ENCODE data around the gene OR11H6. TPM values are rescaled to one million over a fixed set of nuclear protein-coding genes. Genes with fewer than 3 reads are reported as not detected.
"Not testable (repeated sequence)": the region's sequence is repeated elsewhere in the genome, so short reads cannot be mapped to it uniquely, and the experiment has no call there.

The OR11H6 gene
- total RNA-seq, 2 experiments from 2014 or later: not detected

DNA sequence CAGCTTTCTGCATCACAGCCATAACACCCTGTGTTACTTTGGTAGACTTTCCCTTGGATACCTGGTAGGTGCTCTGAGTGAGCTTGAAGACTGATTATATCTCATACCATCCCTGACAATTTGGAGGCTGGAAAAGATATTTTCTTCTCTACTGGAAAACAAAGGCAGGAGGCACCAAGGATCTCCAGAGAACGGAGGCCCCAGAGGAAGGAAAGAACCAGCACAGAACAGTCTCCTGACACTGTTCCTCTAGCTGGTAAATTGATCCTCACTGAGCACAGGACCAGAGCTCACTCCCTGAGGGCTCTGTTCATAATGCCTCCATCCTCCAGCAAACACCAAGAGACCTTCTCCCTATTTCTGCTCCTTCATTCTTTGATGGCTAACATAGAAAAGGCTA lies 32.9 kb upstream of the OR11H6 start, which contains the start of gene OR11G2:
Gene OR11G2 (plus strand): TSS at position 301 of the 400 bp plus-strand sequence. CDS start 6,542 bp downstream, outside the sequence.
- no peaks in the 10 kb centered on the region for H3K79me2 ChIP-seq (ENCODE audit: insufficient read depth, low read depth, low read length)
- no peak within 1 kb of the TSS for H3K4me2 ChIP-seq (ENCODE audit: low read length)
- ChIA-PET POLR2A (no interaction called here), CTCF (ENCODE audit: unreplicated experiment) (no interaction called here)
- H3K9me2 ChIP-seq (ENCODE audit: insufficient read depth, low read length): no peaks in the 10 kb centered on the region
- no TSS peak for BruUV-seq (replicated peaks)
- no peaks in the 10 kb centered on the region for H3K4me1 ChIP-seq (ENCODE audit: insufficient read depth, low read length, poor library complexity, severe bottlenecking)
- intact Hi-C loops (cut with micrococcal nuclease; ENCODE audit: unreplicated experiment): no loop called here
- no peak for DNase-seq (ENCODE audit: low spot score)
- no peaks in the 10 kb centered on the region for H3K36me3 ChIP-seq (ENCODE audit: insufficient read depth, low read length)
- H3K4me3 ChIP-seq (ENCODE audit: low read depth, low read length, poor library complexity, severe bottlenecking): no peak within 1 kb of the TSS
- H3K27ac ChIP-seq (ENCODE audit: low read depth, low read length, poor library complexity, severe bottlenecking): no peak within 1 kb of the TSS
- TF ChIP-seq EZH2phosphoT487 (IDR thresholded peaks at IDR 0.05; ENCODE audit: borderline replicate concordance, low read depth, low read length) (no peak), CTCF (conservative IDR thresholded peaks at IDR 0.05; ENCODE audit: low read length) (no peak)
- no peak within 1 kb of the TSS for H2AFZ ChIP-seq (ENCODE audit: low read length)
- no peaks in the 10 kb centered on the region for H4K20me1 ChIP-seq (ENCODE audit: insufficient read depth, low read length)
- H3K9me3 ChIP-seq (ENCODE audit: low read length): no peaks in the 10 kb centered on the region

DNA sequence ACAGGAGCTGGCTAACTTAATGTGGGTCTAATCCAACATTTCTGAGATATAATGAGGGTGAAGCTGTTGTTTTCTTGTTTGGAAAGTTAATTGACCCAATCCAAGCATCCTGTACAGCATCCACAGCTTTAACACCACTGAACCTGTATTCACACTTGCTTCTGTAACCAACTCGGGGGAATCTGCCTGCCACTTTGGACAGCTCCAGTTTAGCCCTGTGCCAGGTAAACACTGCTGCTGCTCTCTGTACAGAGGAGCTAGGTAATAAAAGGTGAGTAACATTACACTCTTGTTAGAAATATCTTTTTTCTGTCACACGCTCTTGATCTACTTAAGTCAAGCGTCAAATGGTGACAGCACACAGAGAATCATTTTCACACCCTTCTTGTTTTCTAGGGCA lies 32.1 kb upstream of the OR11H6 start:
- H3K4me3 ChIP-seq (ENCODE audit: low read depth, low read length, poor library complexity, severe bottlenecking): no peak overlapping the region
- no peaks in the 10 kb centered on the region for H4K20me1 ChIP-seq (ENCODE audit: insufficient read depth, low read length)
- no peaks in the 10 kb centered on the region for H3K36me3 ChIP-seq (ENCODE audit: insufficient read depth, low read length)
- CTCF ChIA-PET (ENCODE audit: unreplicated experiment): no interaction called here
- no peak overlapping the region for H3K4me2 ChIP-seq (ENCODE audit: low read length)
- no peak for DNase-seq (ENCODE audit: low spot score)
- no peaks in the 10 kb centered on the region for H3K4me1 ChIP-seq (ENCODE audit: insufficient read depth, low read length, poor library complexity, severe bottlenecking)
- POLR2A ChIA-PET: no interaction called here
- H3K9me2 ChIP-seq (ENCODE audit: insufficient read depth, low read length): no peaks in the 10 kb centered on the region
- intact Hi-C loops (cut with micrococcal nuclease; ENCODE audit: unreplicated experiment): no loop called here
- no peak overlapping the region for H3K27ac ChIP-seq (ENCODE audit: low read depth, low read length, poor library complexity, severe bottlenecking)
- no peaks in the 10 kb centered on the region for H3K79me2 ChIP-seq (ENCODE audit: insufficient read depth, low read depth, low read length)
- TF ChIP-seq CTCF (conservative IDR thresholded peaks at IDR 0.05; ENCODE audit: low read length) (no peak), EZH2phosphoT487 (IDR thresholded peaks at IDR 0.05; ENCODE audit: borderline replicate concordance, low read depth, low read length) (no peak)
- no peaks in the 10 kb centered on the region for H3K9me3 ChIP-seq (ENCODE audit: low read length)
- H2AFZ ChIP-seq (ENCODE audit: low read length): no peak overlapping the region
- no TSS peak for BruUV-seq (replicated peaks)

DNA sequence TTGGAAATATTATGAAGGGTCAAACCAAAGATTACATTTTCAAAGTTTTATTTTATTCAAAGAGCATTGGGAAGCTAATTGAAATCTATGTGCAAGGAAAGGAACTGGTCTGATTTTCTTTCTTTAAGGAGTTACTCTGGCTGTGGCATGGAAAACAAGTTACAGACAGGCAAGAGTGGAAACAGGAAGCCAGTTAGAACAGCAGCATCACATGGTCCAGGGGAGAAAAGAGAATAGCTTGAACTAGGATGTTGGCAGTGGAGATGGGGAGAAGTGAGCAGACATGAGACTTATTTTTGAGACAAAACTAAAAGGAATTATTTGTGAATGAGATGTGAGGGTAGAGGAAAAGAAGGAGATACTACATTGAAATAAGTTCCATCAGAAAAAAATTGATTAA lies 29.4 kb upstream of the OR11H6 start:
- no peak for TF ChIP-seq EZH2phosphoT487 (IDR thresholded peaks at IDR 0.05; ENCODE audit: borderline replicate concordance, low read depth, low read length)
- TF ChIP-seq CTCF (conservative IDR thresholded peaks at IDR 0.05; ENCODE audit: low read length): no peak
- H3K4me3 ChIP-seq (ENCODE audit: low read depth, low read length, poor library complexity, severe bottlenecking): no peak overlapping the region
- CTCF ChIA-PET (ENCODE audit: unreplicated experiment): no interaction called here

DNA sequence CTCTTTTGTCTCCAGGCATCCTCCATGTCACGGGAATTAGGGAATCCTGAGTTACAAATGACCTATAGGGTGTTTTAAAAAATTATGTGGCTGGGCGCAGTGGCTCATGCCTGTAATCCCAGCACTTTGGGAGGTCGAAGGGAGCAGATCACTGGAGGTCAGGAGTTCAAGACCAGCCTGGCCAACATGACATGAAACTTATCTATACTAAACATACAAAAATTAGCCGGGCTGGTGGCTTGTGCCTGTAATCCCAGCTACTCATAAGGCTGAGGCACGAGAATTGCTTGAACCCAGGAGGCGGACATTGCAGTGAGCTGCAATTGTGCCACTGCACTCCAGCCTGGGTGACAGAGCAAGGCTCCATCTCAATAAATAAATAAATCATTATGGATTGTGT lies 28.3 kb upstream of the OR11H6 start:
- H3K4me2 ChIP-seq (ENCODE audit: low read length); CTCF ChIA-PET (ENCODE audit: unreplicated experiment); intact Hi-C loops (cut with micrococcal nuclease; ENCODE audit: unreplicated experiment); BruUV-seq (replicated peaks); H3K36me3 ChIP-seq (ENCODE audit: insufficient read depth, low read length); H3K9me2 ChIP-seq (ENCODE audit: insufficient read depth, low read length); H3K4me3 ChIP-seq (ENCODE audit: low read depth, low read length, poor library complexity, severe bottlenecking); H2AFZ ChIP-seq (ENCODE audit: low read length); H3K79me2 ChIP-seq (ENCODE audit: insufficient read depth, low read depth, low read length); POLR2A ChIA-PET; H3K4me1 ChIP-seq (ENCODE audit: insufficient read depth, low read length, poor library complexity, severe bottlenecking); H3K27ac ChIP-seq (ENCODE audit: low read depth, low read length, poor library complexity, severe bottlenecking); H4K20me1 ChIP-seq (ENCODE audit: insufficient read depth, low read length); DNase-seq (ENCODE audit: low spot score); H3K9me3 ChIP-seq (ENCODE audit: low read length): not testable (repeated sequence)

More for the DNA sequence above, 29.4 kb upstream of the OR11H6 start:
- H4K20me1 ChIP-seq (ENCODE audit: insufficient read depth, low read length): no peaks in the 10 kb centered on the region
- H3K9me3 ChIP-seq (ENCODE audit: low read length): no peaks in the 10 kb centered on the region
- H3K4me2 ChIP-seq (ENCODE audit: low read length): no peak overlapping the region
- H3K9me2 ChIP-seq (ENCODE audit: insufficient read depth, low read length): no peaks in the 10 kb centered on the region
- no peak for DNase-seq (ENCODE audit: low spot score)
- no peak overlapping the region for H3K27ac ChIP-seq (ENCODE audit: low read depth, low read length, poor library complexity, severe bottlenecking)
- H3K79me2 ChIP-seq (ENCODE audit: insufficient read depth, low read depth, low read length): no peaks in the 10 kb centered on the region
- no TSS peak for BruUV-seq (replicated peaks)
- no peak overlapping the region for H2AFZ ChIP-seq (ENCODE audit: low read length)
- intact Hi-C loops (cut with micrococcal nuclease; ENCODE audit: unreplicated experiment): no loop called here
- no peaks in the 10 kb centered on the region for H3K36me3 ChIP-seq (ENCODE audit: insufficient read depth, low read length)
- POLR2A ChIA-PET: no interaction called here
- H3K4me1 ChIP-seq (ENCODE audit: insufficient read depth, low read length, poor library complexity, severe bottlenecking): no peaks in the 10 kb centered on the region
